ENCODE measurements around the gene RPS13. TPM values are rescaled to one million over a fixed set of nuclear protein-coding genes. Genes with fewer than 3 reads are reported as not detected.

The RPS13 gene
- total RNA-seq = 100 to 1,000 TPM; 303 to 496 (median 339) TPM
- long read RNA-seq, transcript RPS13-202 (6 exons, 646 nt) = major isoform, 588 of 621 reads
- long read RNA-seq, transcript RPS13-203 (5 exons, 664 nt) = minor isoform, 6 of 621 reads
- long read RNA-seq, partial matches to known transcripts = 2 of 621 reads
- long read RNA-seq, other reads (novel, unspliced or antisense) = 18 of 621 reads

- Histone ChIP-seq H3K4me1 (peaks cover 0 to 12% (median 6%) of the 10 kb centered on the region in 4 donors), H3K36me3 (peaks cover 0 to 33% (median 15%) of the 10 kb centered on the region in 4 donors), H3K4me3 (peak within 1 kb of the TSS; percentile 74 to 100 (median 98)), H3K9me3 (no peaks in the 10 kb centered on the region), H3K27ac (peak within 1 kb of the TSS; percentile 81 to 93 (median 82)), H3K27me3 (no peaks in the 10 kb centered on the region)
- ATAC-seq = peak; percentile 97 to 99 (median 98)
- peak; percentile 97 to 98 (median 98) for DNase-seq
- no peak for TF ChIP-seq CTCF (IDR thresholded peaks at IDR 0.05)
- TF ChIP-seq POLR2A (IDR thresholded peaks at IDR 0.05) = peak; percentile 81
- intact Hi-C loops (cut with DNase I) = no loop called here
- 0% methylated on average over 42 of the region's 55 CpGs for WGBS (ENCODE audit: insufficient coverage, low coverage, low lambda C conversion rate, missing lambda C conversion rate)
Measured at GRCh38 chr11:17077520-17078401, at the start of gene RPS13. TSS of gene RPS13 (minus strand) at chr11:17077667. CDS start at chr11:17077641, 26 bp downstream.

GRCh38 chr11:17121981-17122380 is 44.5 kb upstream of the RPS13 start:
- DNase-seq (no peak), ATAC-seq (no peak)
- Histone ChIP-seq H3K4me1 (no peaks in the 10 kb centered on the region), H3K27ac (no peak overlapping the region), H3K9me3 (no peaks in the 10 kb centered on the region), H3K27me3 (no peaks in the 10 kb centered on the region), H3K4me3 (no peak overlapping the region), H3K36me3 (peaks cover 0 to 26% (median 0%) of the 10 kb centered on the region in 4 donors)
- 89% methylated on average over 2 of the region's 2 CpGs for WGBS (ENCODE audit: insufficient coverage, low coverage, low lambda C conversion rate, missing lambda C conversion rate)
- intact Hi-C loops (cut with DNase I) = no loop called here
- no peak for TF ChIP-seq POLR2A (IDR thresholded peaks at IDR 0.05)
- no peak for TF ChIP-seq CTCF (IDR thresholded peaks at IDR 0.05)

DNA sequence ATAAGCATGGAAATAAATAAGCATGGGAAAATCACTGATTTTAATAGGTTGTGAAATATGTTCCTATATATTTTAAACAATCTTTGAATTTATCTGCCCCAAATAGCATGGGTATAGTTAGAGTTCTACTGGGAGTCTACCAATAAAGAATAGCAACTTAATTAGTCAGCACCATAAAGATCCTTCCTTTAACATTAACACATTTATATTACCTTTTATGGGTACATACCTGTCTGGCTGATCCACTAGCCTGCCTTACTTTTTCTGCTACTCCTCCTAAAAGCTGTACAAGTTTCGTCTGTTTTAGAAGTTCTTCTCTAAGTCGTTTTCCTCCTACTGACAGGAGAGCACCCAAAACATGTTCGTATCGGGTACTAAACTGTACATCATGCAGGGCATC is 39.8 kb upstream of the RPS13 start:
- WGBS (ENCODE audit: insufficient coverage, low coverage, low lambda C conversion rate, missing lambda C conversion rate) = 89% methylated on average over 4 of the region's 4 CpGs
- TF ChIP-seq CTCF (IDR thresholded peaks at IDR 0.05) (no peak), POLR2A (IDR thresholded peaks at IDR 0.05) (no peak)
- Histone ChIP-seq H3K4me3 (no peak overlapping the region), H3K27ac (no peak overlapping the region), H3K9me3 (no peaks in the 10 kb centered on the region), H3K4me1 (no peaks in the 10 kb centered on the region), H3K27me3 (no peaks in the 10 kb centered on the region), H3K36me3 (peaks cover 0 to 33% (median 1%) of the 10 kb centered on the region in 4 donors)
- ATAC-seq (no peak), DNase-seq (no peak)
- intact Hi-C loops (cut with DNase I) = no loop called here

DNA sequence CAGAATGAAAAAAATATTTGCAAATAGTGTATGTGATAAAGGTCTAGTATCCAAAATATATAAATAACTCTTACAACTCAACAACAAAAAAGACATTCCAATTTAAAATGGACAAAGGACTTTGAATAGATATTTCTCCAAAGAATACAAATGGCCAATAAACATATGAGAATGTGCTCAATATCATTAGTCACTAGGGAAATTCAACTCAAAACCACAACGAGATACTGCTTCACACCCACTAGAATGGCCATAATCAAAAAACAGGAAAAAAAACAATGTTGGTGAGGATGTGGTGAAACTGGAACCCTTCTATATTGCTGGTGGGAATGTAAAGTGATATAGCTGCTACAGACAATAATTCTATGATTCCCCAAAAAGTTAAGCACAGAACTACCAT is 38.6 kb upstream of the RPS13 start:
- H3K9me3 ChIP-seq = no peaks in the 10 kb centered on the region
- H3K4me1 ChIP-seq = no peaks in the 10 kb centered on the region
- DNase-seq = no peak
- H3K27me3 ChIP-seq = no peaks in the 10 kb centered on the region
- ATAC-seq = no peak
- 65% methylated on average over 1 of the region's 1 CpG for WGBS (ENCODE audit: insufficient coverage, low coverage, low lambda C conversion rate, missing lambda C conversion rate)
- no peak for TF ChIP-seq CTCF (IDR thresholded peaks at IDR 0.05)
- TF ChIP-seq POLR2A (IDR thresholded peaks at IDR 0.05) = no peak
- intact Hi-C loops (cut with DNase I) = no loop called here
- H3K36me3 ChIP-seq = peaks cover 0 to 31% (median 4%) of the 10 kb centered on the region in 4 donors
- H3K4me3 ChIP-seq = no peak overlapping the region
- no peak overlapping the region for H3K27ac ChIP-seq

All from right lobe of liver (tissue), 6 donors.